HG02938 (cell line): ENCODE data around the gene HNRNPH3.
"Not testable (repeated sequence)": the region's sequence is repeated elsewhere in the genome, so short reads cannot be mapped to it uniquely, and the experiment has no call there.

ENCODE experiments used
- ATAC-seq: cut with Tn5 transposase; IDR thresholded peaks from one replicate; pipeline ENCODE4 v1.9.1; 2021; ENCODE audit warnings: mild to moderate bottlenecking, moderate library complexity; ENCODE audit not compliant: unreplicated experiment

Gene HNRNPH3, protein sequence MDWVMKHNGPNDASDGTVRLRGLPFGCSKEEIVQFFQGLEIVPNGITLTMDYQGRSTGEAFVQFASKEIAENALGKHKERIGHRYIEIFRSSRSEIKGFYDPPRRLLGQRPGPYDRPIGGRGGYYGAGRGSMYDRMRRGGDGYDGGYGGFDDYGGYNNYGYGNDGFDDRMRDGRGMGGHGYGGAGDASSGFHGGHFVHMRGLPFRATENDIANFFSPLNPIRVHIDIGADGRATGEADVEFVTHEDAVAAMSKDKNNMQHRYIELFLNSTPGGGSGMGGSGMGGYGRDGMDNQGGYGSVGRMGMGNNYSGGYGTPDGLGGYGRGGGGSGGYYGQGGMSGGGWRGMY

DNA sequence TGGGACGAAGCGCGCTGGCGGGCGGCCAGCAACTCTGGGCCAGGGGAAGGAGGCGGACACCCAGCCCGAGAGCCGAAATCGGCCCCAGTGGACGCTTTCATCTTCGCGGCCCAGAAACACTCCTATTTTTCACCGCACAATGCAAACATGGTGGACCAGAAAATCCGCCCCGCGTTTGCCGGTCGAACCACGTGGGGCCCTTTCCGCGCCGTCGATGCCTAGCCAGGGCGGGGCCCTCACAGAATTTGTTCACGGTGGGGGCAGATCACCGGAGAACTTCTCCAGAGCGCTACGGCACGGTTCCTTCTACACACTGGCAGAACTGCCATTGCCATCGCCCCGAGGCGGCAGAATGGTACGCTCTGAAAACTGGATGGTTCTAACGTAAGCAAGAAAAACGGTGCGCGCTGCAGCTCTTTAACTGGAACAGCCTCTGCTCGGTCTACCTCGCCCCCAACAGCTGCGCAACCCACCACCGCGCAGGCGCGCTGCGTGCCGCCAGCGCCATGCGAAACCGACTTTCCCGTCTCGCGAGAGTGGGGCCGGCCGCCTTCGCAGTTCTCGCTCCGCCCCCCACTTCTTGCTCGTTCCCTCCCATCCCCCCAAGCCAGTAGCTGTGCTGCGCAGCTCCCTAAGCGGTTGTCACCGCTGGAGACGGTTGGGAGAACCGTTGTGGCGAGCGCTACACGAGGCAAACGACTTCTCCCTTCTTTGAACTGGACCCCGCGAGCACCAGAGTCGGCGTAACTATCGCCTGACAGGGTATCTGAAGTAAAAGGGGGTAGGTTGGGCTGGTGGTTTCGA, at the start of gene HNRNPH3:
Gene HNRNPH3 (plus strand): TSS at position 610 of the 804 bp plus-strand sequence. CDS start 5,158 bp downstream, outside the sequence.
- ATAC-seq: peak; percentile 81

DNA sequence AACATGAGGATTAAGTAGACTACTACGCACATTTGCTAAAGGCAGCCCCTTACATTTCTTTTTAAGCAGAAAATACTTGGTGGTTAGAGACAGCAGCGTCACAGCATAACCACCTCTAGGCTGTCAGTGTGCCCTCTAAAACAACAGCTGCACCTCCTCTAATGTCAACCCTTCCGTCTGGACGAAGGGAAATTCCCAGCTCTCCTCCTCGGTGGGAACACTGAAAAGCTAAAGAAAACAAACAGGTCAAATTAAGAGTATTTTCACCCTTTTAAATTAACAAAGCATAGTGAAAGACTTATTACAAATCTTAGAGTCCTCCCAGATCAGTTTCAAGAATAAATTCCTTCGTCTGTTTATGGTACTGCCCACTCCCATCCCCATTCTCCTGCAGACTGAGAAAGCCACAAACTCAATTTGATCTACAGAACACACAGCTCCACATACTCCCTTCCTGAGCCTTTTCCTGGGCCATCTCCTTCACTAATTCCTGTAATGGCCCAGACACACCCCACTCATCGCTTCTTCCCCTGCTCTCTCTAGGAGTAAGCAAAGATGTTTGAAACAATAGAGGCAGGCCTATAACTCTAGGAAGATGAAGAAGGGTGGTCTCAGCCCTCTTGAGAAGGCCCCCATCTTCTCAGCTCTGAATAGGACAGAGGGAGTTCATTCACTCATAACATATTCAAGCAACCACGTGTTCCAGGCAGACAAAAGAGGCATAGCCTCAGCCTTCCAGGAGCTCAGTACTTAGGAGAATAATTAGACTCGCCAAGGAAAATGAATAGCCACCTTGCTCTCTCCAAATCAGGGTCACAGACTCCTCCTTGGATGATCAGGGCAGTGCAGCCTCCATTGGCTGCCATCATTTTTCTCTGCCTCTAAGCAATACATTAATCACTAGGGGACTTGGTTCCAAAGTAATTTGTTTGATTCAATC, 47.5 kb upstream of the HNRNPH3 start:
- no peak for ATAC-seq

DNA sequence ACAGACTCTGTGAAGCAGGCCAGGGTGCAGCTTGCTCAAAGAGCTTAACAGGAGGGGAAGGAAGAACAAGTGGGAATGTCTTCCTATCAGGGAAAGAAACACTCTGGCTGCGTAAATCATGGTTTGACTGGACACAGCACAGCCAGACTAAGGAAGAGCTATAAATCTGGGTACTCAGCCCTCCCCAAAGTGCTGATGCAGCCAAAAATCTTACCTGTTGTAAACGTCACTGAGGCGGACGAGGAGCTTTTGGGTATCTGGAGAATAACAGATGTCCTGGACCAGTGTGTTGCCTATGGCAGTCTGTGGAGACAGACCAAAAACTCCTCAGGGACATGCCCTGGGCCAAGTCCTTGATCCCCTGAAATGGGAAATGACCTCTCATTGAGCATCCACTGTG, 43.1 kb upstream of the HNRNPH3 start:
- ATAC-seq: no peak

DNA sequence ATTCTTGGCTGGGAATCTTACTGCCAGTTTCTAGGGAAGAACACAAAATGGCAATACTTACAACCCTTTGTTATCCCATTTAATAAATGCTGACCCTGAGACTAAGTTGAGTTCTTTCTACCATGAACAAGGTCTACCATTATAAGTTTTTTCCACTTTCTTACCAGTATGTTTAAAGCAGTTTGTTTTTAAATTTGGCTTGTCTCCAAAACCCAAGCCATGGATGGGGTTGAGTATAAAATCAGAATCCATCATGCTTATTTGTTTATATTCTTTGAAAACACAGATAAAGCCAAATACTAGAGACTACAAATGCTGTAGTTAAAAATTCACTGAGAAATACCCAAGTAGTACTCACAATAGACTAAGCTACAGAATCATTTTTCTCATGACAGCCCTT, 41.1 kb upstream of the HNRNPH3 start:
- no peak for ATAC-seq

DNA sequence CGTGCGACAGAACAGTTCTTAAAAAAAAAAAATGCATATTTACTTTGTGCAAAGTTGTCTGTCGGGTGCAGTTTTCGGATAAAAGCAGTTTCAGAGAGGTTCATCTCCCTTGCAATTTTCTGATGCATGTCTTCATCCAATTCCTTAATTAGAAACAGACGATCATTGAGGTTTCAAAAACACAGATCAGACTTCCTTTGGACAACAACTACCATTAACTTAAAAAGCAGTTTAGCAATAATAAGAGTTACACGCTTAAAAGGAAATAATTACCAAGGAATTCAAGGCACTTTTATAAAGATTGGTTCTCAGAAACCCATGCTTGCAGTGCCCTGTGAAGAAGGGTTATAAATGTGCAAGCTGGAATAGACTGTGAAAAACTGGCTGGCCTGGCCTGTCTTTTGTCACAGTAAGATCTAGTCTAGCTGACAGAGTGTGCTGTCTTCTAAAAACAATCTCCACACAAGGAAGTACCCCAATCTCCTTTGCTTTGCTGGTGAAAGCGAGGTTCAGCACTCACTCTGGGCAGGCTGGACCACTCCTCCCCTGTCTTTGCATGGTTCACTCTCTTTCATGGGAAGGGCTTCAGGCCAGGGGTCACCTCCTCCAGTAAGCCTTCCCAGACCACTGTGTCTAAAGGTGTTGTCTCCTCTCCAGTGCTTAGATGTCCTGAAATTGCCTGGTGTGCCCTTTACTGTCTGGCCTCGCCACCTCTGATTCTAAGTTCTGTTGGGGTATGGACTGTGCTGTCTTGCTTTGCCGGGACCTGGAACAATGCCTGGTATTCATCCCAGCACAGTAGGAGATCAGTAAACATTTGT, 34.8 kb upstream of the HNRNPH3 start:
- no peak for ATAC-seq

DNA sequence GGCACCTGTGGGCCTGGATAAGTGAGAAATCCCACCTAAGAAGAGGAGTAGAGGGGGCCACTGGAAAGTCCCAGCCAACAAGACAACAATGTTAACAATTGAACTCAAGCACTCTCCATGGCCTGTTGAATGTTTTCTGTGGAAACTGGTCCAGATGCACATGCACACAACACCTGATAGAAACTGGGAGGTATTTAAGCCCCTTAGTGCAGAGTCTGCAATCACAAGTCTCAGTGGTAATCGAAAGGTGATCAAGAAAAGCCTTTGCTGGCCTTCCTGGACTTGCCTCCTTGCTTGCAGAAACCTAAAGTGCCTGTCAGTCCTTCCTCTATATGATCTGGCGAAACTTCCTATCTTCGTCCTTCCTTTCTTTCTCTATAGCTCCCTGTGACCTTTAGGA, 30.6 kb upstream of the HNRNPH3 start:
- no peak for ATAC-seq

DNA sequence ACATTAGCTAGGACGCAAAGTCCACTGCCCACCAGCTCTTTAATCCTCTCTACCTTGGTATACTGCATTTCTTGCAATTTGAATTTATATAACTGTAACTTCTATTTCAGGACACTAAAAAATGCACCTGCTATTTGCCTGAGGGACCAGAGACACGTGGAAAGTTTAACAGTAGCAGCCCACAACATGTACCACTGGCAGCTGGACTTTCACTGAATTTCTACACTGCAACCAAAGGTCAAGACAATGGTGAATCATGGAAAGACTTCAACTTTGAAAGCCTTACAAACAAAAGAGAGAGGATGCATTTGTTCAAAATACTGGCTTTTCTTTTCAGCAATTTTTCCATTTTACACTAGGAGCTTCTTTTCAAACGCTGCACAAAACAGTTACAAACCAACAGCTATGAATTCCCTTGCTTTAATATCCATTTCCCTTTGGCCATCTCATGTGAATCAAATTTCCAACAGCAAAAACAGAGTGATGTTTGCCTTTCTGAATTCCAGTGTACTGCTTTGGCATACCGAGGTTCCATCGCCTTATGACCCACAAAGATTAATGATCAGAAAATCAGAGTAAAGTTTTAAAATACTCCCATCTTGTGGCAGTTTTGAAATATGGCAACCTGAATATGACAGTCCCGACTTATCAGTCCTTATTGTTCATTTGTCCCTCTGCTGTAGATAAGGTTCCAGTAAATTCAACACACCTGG, 29.9 kb upstream of the HNRNPH3 start:
- ATAC-seq: peak; percentile 58

DNA sequence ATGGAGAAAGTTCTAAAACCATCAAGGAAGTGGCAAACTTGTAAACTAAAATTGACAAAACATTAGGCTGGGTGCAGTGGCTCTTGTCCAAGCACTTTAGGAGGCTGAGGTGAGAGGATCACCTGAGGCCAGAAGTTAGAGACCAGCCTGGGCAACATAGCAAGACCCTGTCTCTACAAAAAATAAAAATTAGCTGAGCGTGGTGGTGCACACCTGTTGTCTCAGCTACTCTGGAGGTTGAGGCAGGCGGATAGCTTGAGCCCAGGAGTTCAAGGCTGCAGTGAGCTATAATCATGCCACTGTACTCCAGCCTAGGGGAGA, 29.4 kb upstream of the HNRNPH3 start:
- no peak for ATAC-seq

DNA sequence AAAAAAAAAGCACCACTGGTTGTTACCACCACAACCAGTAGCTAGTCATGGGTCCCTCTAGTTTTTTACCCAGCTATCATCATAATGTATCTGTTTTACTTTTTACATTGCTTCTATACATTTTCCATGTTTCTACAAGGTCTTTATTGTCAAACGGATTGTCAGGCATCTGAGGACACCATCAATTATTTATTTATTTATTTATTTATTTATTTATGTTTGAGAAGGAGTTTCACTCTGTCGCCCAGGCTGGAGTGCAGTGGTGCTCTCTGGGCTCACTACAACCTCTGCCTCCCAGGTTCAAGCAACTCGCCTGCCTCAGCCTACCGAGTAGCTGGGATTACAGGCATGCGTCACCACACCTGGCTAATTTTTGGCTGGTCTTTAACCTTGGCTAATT, 29.0 kb upstream of the HNRNPH3 start:
- ATAC-seq: no peak

DNA sequence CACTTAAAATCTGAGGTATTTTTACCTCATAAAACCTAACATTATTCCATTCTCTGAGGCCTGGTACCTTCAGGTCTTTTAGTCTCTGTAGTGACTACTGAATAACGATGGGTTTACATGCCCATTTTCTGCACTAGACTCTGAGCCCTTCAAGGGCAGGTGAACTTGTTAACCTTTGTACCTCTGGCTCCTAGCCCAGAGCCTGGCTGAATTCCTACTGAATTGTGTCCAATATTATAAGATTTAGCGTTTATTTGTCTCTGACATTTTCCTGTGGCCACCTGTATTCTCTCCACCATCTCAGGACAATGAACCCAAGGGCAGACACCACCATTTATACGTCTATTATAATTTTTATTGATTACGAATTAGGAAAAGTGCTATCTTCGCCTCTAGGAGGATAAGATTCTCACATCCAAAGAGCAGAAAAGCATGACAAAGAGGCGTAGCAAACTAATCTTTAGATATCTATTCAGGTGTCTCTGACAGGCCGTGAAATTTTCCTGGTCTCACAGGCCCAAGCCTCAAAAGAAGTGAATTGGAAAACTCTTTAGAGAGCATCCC, 27.9 kb upstream of the HNRNPH3 start:
- no peak for ATAC-seq

DNA sequence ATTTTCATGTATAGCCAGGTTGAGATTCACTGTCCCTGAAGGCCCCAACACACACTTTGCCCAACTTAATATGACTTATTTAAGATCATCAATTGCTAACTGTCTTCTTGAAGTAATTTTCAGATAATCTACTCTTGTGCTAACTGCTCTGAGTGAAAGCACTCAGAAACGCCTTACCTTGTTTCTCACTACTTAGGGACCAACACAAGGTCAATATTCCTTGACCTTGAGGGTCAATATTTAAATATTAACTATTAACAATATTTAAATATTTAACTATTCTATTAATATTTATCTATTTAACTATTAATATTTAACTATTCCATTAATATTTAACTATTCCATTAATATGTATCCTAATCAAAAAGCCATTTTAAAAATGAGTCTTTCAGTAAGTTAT, 26.0 kb upstream of the HNRNPH3 start:
- ATAC-seq: no peak

DNA sequence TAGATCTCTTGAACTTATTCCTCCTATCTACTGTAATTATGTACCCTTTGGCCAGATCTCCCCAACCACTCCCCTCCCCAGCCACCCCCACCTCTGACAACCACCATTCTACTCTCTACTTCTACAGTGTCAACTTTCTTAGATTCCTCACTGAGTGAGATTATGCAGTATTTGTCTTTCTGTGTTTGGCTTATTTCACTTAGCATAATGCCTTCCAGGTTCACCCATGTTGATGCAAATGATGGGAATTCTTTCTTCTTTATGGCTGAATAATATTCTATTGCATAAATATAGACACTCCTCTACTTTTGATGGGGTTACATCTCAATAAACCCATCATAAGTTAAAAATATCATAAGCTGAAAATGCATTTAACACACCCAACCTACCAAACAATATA, 21.3 kb upstream of the HNRNPH3 start:
- ATAC-seq: no peak

DNA sequence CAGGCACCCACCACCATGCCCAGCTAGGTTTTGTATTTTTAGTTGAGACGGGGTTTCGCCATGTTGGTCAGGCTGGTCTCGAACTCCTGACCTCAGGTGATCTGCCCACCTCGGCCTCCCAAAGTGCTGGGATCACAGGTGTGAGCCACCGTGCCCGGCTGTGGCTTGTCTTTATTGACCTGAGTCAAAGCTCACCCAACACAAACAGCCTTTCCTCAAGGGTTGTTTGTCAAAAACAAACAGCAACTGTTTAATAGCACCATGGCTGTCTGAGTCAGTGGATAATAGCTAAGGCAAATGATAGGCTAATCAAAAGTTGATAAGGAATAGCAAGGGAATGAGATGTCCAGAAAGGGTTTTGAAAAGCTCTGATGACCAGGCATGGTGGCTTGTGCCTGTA, 16.9 kb upstream of the HNRNPH3 start:
- not testable (repeated sequence) for ATAC-seq

DNA sequence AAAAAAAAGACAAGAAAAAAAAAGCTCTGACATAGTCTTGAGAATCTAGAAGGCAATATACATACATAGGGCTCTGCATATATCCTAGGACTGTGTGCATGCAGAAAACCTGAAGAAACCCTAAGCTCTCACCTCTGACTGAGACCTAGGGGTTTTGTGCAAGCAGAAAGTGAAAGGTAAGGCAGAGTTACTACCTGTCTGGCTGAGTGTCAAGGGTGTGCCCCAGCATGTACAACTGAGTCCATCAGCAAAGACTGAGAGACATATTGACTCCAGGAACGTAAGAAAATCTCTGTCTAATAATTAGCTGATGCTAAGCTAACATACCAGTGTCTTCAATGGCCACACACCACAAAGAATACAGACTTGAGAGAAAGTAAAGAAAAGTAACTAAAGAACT, 16.3 kb upstream of the HNRNPH3 start:
- no peak for ATAC-seq

DNA sequence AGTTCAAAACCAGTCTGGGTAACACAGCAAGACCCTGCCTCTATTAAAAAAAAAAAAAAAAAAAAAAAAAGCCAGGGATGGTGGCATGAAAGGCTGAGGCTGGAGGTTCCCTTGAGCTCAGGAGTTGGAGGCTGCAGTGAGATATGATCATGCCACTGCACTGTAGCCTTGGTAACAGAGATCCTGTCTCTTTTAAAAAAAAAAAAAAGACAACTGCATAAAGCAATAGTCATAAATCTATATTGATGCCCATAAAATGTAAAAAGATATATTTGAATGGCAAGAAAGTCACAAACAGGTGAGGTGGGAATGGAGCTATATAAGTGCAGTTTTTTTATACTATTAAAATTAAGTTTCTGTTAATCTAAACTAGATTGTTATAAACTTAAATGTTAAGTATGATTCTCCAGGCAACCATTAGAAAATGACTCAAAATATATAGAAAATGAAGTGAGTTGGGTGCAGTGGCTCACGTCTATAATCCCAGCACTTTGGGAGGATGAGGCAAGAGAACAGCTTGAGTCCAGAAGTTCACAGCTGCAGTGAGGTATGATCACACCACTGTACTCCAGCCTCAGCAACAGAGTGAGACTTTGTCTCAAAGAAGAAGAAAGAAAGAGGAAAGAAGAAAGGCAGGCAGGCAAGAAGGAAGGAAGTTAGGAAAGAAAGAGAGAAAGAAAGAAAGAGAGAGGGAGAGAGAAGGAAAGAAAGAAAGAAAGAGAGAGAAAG, 13.4 kb upstream of the HNRNPH3 start:
- ATAC-seq: no peak

DNA sequence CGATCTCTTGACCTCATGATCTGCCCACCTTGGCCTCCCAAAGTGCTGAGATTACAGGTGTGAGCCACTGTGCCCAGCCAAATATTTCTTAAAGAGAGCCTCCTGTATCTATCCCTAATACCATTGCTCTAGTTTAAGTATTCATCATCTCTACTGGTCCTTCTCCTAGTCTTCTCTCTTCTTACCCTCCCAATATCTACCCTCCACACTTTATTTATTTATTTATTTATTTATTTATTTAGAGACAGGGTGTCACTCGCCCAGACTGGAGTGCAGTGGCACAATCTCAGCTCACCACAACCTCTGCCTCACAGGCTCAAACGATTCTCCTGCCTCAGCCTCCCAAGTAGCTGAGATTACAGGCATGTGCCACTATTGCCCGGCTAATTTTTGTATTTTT, 7.5 kb upstream of the HNRNPH3 start:
- not testable (repeated sequence) for ATAC-seq

DNA sequence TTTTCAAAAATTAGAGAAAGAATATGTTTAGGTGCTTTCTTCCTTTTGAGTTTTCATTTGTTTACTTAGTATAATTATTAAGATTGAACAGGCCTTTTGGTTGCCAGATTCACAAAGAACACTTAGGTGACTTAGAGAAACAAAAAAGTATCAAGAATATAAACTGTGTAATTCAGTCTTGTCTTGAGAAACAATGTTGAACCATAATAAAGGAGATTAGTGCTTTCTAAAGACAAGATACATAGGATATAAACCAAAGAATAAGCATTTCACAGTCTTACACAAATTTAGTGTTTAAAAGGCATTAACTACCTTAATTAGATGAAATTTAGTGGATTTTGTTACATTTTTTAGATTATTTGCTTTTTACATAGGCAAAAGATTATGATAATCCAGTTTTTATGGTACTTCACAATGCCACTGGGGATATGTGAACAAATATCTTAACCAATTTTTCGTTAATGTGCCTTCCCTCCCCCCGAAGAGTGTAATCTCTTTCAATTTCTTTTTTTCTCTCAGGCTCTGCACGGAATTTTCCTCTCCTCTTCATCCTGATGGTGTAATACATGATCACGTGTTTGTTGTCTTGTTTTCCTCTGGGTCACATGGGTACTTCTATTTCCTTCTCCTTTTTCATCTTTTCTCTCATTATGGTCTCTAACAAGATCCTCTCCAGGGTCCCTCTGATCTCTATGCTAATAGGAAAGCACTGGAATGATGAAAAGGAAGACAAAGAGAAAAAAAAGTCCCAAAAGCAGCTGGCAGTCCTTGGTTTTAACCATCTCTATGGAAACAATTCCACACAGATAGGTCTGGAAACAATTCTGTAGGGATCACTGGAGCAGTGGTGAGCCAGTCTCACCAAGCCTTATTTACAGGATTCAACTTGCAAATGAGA, 3.7 kb upstream of the HNRNPH3 start:
- no peak for ATAC-seq

DNA sequence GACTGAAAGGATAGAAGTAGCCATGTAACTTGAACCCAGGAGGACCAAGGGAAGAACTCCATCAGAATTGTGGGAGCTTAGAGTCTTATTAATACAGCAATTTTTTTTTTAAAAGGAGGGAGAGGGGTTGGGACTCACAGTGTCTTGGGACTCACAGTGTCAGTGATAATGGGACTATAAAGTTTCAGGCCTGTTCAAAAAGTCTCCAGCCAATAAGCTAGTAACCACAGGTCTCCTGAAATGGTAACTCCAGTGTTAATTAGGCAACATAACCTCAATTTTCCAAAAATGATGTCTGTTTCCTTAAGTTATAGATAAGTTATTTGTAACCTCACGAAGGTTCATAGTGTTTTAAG, 2.4 kb upstream of the HNRNPH3 start:
- no peak for ATAC-seq
